Skeletal muscle satellite cell (primary cell): Measurements from ENCODE around the gene YAF2.

Source experiments
- H3K27me3 ChIP-seq: 2 replicates; pipeline ENCODE4 v1.7.0; 2013; ENCODE audit warnings: low read length; ENCODE audit not compliant: control insufficient read depth, insufficient read depth
- H3K36me3 ChIP-seq: 2 replicates; pipeline ENCODE4 v1.7.0; 2013; ENCODE audit warnings: mild to moderate bottlenecking, control low read depth, low read length; ENCODE audit not compliant: insufficient read depth
- H3K4me1 ChIP-seq: 2 replicates; pipeline ENCODE4 v1.7.0; 2013; ENCODE audit warnings: low read length; ENCODE audit not compliant: control insufficient read depth, insufficient read depth
- H3K4me2 ChIP-seq: 2 replicates; pipeline ENCODE4 v1.7.0; 2013; ENCODE audit warnings: mild to moderate bottlenecking, low read length
- H3K4me3 ChIP-seq: 2 replicates; pipeline ENCODE4 v1.7.0; 2013; ENCODE audit warnings: low read length
- H3K9ac ChIP-seq: 2 replicates; pipeline ENCODE4 v1.7.0; 2013; ENCODE audit warnings: mild to moderate bottlenecking, low read depth, low read length, moderate library complexity
- H3K9me3 ChIP-seq: replicated peaks from 2 replicates; pipeline ENCODE4 v1.7.0; 2013; ENCODE audit warnings: mild to moderate bottlenecking, control low read depth, low read length

Gene YAF2

DNA sequence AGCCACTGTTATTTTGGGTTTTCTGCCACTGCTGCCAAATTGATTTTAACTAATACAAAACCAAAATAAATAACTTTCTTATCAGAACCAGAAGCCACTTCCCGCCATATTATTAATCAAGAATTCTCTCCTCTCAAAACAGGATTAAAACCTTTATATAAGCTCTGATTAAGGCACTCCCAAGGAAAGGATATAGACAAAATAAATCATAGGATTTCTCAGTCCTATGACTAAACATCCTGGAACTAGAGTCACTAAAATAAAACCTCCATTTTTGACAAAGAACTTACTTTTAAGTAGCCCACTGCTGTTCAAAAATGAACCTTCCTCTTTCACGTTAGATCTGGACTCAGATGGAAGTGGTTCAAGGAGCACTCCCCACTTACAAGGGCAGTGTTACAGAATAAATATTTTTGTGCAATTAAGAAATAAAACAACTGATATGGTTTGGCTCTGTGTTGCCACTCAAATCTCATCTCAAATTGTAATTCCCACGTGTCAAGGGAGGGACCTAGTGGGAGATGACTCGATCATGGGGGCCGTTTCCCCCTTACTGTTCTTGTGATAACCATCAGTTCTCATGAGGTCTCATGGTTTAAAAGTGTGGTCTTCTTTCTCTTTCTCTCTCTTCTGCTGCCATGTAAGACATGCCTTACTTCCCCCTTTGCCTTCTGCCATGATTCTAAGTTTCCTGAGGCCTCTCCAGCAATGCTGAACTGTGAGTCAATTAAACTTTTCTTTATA lies 119.7 kb downstream of the YAF2 start:
- Histone ChIP-seq H3K27me3 (no peaks in the 10 kb centered on the region), H3K4me3 (no peak overlapping the region), H3K4me1 (peaks cover 17% of the 10 kb centered on the region), H3K36me3 (peaks cover 6% of the 10 kb centered on the region), H3K4me2 (no peak overlapping the region), H3K9me3 (no peaks in the 10 kb centered on the region), H3K9ac (no peak overlapping the region)

- Histone ChIP-seq H3K36me3 (no peaks in the 10 kb centered on the region), H3K9ac (no peak overlapping the region), H3K4me1 (no peaks in the 10 kb centered on the region), H3K9me3 (no peaks in the 10 kb centered on the region), H3K4me3 (no peak overlapping the region), H3K4me2 (no peak overlapping the region), H3K27me3 (no peaks in the 10 kb centered on the region)
These were observed 129.0 kb downstream of the YAF2 start for GRCh38 chr12:42109031-42109430.
